Raji (cell line): Measurements from ENCODE around the gene PKHD1.

Experiments
- POLR2A ChIP-seq: IDR thresholded peaks from 2 replicates; pipeline ENCODE4 v1.6.1; 2011; ENCODE audit warnings: low read depth, low read length, control low read depth; ENCODE audit not compliant: insufficient read depth

Gene PKHD1

DNA sequence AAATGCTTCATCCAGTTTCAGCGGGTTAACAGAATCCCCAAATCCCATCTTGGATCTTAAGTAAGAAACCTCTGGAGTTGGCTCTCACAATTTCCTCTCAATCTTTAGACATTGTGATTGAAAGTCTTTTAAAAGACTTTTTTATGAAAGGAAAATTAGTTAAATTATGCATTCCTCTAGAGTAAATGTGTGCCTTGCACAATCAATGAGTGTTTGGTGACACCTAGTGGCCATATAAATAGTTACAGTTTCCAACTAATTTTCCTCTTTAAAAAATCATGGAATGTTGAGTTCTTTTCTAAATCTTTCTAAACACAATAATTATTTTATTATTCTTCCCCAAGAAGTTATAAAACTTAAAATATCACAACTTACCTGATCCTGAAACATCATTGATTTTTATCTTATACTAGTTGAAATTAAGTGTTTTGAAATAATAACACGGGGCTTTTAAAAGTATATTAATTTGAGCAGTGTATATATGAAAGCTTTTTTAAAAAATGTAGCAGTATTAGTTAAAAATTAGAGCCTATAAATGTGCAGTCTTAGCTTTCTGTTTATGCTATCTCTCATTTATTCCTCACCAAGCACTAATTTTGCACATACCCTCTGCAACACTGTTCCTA, 66.4 kb downstream of the PKHD1 start:
- TF ChIP-seq POLR2A: no peak

DNA sequence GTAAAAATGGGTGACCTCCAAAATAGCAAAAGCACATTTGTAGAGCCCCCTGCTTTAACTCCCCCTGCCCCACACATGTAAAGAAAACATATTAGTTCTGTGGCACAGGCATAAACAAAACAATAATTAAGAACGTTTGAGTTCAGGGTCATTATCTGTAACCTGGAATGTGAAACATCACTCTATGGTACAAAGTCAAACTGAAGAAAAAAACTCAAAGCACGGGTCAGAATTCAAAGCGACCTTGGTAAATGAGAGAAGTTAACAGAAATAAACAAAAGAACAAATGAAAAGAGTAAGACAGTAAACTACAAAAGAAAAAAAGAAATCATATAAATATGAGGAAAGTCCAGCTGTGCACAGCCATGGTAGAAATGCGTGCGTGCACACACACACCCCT, 67.5 kb downstream of the PKHD1 start:
- no peak for TF ChIP-seq POLR2A

DNA sequence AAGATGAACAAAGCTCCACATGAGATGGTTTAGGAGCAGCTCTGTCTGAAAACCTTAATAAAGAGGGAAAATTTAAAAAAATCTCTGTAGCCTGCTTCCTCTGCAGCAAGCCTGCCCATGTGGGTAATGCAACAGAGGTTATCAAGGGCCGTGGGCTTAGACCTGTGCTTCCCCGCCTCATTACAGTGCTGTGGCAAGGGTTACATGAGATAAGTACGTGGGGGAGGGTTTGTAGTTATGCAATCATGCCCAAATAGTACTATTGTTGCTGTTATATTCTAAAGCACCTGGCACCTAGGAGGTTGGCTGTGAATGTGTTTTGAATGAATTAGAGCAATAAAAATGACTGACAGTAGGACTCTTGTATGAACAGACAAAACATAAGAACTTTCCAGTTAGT, 68.3 kb downstream of the PKHD1 start:
- no peak for TF ChIP-seq POLR2A

DNA sequence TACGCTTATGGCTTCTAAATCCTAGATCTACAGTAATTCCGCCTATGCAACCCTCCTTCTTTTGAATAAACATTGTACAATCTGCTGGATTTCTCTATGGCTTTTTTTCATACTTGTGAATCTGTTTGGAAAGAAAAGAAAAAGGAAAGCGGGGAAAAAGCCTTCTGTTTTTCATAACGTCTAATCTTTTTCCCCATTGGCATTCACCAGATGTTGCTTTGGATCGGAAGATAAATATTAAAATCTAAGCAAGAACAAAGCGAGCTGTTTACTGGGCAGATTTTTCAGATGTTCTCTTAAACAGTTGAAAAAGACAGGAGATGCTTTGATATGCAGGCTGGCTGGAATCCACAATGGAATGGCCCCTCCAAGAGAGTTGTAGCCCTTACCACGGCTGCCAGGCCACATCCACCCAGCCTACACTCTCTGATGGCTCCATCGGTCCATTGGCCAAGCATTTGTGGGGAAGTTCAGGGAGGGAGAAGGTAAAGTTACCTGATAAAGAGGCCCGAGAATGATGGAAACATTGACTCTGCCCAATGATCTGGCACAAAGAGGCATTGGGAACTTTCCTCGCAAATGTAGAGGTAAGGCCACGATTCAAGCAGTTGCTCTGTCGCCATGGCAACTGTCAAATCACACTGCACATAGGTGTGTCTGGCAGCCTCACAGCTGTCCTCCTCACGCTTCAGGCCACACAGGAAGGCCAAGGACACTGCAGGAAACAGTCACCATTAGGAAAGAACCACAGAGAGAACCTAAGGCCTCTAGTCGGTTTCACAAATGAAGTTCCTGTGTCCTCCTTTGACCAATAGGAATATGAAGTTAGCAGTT, 70.3 kb downstream of the PKHD1 start:
- no peak for TF ChIP-seq POLR2A

DNA sequence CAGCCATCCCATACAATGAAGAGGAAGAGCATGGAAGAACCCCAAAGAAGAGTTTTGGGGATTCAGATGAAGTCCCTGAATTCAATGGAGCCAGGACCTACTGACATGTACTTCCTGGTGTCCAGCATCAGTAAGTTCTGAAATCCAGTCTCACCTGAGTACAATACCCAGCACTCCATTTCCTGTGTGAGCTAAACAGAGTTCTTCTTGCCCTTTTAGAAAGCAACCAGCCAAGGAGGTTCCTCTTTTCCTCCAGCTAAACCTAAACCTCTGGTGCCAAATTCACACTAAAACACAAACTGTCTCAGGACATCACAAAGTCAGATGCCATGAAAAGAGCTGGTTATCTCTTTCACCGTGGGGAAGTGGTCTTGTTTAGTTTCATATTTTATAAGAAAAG, 71.5 kb downstream of the PKHD1 start:
- no peak for TF ChIP-seq POLR2A

DNA sequence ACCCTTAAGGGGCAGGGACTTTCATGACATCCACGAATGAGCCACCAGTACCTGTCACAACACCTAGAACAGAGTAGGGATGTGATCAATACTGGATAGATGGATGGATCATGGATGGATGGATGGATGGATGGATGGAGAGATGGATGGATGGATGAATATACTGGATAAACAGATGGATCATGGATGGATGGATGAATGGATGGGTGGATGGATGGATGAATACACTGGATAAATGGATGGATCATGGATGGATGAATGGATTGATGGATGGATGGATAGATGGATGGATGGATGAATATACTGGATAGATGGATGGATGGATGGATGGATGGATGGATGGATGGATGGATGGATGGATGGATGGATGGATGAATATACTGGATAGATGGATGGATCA, 73.0 kb downstream of the PKHD1 start:
- TF ChIP-seq POLR2A: no peak

DNA sequence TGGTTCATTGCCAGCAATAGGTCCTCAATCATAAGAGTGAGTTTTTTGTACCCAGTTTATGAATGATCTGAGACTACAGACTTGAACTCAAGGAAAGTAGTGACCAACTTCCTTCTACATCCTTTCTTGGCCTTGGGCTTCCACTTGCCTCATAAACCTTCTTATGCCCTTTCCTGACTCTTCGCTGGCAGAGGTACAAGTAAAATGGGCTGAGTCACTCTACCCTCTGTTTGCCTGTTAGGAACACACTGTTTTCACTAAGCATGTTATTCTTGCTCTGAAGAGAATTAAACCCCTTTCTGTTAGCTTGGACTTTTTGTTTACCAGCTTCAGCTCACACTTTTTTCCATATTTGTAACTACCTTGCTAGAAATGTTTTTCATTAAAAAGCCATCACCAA, 74.4 kb downstream of the PKHD1 start:
- TF ChIP-seq POLR2A: no peak

DNA sequence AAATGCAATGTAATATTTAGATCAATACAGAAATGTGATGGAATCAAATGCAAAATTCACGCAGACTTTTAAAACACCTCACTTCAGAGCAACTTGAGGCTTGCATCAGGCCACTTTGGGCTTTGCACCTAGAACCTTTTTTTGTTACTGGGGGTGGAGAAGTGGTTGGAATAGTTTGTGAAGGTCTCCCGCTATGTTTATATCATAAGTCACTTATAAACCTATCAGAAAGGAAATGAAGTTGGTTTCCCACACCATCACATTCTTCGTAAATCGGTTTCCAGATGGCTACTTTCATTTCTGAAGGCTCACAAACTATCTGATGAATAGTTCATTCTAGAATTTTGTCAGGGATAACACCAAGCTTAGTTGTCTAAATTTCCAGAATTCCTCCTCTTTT, 74.8 kb downstream of the PKHD1 start:
- TF ChIP-seq POLR2A: no peak

DNA sequence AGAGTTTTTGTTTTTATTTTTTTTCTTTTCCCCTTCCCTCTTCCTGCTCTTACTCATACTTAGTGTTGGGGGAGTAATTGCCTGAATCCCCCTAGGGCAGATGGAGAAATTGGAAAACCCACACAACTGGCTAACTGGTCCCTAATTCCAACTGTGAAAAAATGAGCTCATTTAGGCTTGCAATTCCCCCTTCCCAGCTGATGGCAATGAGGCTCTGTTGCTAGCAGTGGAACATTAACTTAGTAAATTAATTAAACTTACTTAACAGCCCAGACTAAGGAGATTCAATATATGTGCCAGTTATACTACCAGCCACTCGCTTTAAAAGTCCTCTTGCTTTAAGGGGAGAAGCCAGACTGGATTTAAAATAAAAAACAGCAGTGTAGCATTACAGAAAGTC, 76.6 kb downstream of the PKHD1 start:
- no peak for TF ChIP-seq POLR2A

DNA sequence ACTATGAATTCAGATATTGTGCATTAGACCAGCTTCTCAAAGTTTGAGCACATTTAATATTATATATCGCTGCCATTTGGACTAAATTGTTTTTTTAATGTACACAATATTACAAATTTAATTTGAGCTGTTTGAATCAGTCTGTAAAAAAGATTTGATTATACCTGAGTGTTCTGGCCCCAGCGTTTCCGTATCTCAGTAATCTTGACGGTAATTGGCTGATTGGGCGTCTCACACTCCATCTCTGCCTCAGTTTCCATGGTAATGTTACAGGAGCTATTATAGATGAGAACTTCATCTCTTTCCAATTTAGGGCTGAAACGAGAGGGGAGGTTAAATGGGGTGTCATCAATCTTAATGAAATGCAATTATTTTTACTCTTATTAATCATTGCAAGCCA, 77.3 kb downstream of the PKHD1 start:
- no peak for TF ChIP-seq POLR2A

DNA sequence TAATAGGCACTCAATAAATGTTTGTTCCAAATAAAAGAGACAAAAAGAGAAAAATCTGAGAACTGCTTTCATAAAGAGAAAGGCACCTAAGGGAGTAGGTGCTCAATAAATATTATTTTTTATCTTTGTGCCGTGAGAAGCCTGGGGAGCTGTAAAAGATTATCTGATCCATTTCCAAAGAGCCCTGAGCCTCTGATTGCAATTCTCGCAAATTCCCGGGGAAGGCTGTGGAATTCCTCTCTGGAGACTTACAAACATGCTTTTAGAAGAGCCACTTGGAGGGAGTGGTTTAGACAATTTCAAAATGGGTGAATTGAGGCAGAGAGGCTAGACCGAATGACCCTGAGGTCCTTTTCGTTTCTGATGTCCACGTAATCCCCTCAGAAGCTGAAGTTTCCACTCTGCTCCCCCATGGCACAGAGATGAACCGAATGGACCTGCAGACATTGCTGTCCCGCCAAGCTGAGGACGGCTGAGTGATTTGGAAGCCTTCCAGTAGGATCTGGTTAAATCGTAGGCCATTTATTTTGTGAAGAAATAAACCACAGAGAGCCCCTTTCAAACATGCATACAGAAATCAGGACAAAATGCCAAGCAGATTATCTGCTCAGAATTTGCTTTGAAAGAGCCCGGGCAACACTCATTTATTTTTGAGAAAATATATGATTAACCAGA, 77.8 kb downstream of the PKHD1 start:
- no peak for TF ChIP-seq POLR2A

DNA sequence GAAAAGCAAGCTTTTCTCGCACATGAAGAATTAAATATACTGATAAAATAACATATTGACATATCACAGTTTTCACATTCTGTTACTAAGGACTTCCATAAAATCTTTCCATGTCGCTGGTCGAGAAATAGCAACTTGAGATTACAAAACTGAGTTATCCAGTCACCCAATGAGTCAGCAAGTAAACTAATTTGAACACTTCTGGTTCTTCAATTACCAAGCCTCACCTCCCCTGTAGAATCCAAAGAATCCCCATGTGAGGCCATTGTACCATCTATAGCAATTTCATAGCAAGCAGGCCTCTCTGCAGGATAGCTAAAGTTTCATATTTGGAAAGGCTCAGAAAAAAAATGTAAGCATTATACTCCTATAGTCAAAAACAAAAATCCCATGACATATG, 87.3 kb downstream of the PKHD1 start:
- TF ChIP-seq POLR2A: no peak

DNA sequence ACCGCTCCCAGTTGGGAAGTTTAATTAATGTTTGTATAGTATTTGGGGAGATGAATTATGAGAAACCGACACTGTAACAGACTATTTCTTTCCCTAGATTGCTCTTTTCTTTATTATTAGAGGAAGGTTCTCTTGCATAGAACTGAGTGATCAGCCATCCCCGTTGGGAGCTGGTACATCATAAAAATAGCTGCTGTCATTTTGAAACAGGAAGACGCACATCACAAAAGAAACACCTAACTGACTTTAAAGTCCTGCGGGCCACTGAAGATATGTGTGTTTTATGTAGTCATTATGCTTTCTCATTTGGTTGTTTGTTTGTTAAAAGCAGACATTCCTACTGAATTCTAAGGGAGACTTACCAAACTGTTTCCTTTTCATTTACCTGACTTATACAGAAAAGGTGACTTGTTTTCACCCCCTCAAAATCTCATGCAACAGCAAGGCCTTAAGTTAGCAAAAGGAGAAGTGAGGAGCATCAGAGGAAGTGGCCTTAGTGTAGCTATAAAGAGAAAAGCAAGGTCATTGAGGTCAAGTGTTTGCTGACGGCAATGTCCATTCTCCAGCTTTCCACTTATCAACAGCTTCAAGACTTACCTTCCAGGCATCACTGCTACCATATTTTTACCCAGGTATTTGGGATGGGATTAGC, 91.0 kb downstream of the PKHD1 start:
- TF ChIP-seq POLR2A: no peak

DNA sequence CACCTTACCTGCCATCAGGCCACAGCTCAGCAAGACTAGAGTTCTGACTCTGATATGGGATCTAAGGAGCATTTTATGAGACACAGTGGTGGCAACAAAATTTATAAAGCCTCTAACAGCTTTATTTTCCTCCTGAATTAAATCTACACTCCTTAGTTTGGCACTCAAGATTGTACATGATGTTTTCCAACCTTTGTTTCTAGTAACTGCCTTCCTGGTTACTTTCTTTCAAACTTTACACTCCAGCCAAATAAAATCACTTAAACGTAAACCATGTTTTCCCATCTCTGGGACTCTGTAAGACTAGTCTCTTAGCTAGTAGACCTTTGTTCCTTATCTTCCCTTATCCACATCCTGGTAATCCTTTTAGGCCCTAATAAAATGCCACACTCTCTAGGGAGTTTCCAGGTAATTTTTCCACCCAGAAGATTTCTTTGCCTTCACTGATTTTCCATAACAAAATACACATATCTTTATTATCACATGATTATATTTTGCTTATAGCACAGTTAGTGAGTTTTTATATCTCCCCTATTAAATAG, 92.1 kb downstream of the PKHD1 start:
- no peak for TF ChIP-seq POLR2A

DNA sequence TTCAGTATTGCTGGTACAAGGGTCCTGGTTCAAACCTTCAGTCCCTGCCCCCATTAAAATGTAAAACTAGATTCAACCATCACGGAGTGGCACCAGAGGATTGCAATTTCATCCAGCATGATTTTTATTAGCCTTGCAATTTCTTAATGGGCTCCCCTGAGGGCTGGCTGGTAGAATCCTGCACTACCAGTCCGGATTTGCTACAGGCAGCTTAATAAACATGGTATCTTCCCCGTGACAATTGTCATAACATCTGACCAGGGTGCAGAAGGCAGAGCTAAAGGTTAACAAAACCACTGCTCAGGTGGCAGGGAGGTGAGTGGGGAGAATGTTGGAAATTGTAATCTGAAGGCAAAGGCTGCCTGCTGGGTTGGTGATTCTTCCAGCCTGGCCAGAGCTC, 94.5 kb downstream of the PKHD1 start:
- no peak for TF ChIP-seq POLR2A

DNA sequence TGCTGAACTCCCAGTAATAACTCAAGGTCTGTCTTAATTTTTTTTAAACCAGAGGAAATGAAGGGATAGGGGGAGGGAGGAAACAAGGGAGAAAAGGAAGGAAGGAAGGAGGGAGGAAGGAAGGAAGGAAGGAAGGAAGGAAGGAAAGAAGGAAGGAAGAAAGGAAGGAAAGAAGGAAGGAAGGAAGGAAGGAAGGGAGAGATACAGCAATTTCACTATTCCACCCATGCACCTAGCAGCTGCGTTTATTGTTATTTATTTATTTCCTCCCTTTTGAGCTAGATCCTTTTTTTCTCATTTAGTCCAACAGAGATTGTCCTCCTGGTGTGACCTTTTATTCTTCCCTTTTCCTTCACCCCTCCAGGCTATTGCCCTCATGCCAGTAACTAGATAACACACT, 97.6 kb downstream of the PKHD1 start:
- no peak for TF ChIP-seq POLR2A

DNA sequence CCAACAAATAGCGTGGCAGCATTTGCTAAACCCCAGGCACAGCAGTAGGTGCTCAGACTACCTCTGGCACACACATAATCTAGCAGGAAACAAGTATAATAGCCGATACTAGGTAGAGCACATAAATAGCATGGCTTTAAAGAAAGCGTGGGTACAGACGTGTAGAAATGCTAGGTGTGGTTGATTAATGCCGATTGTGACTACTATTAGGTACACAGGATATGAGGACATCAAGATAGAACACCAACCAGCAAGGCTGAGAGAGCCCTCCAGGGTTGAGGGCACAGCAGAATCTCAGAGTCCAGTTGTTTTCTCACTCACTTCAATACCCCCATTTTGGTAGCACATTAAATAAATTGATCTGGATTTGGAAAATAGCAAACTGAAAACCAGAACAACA, 100.5 kb downstream of the PKHD1 start:
- TF ChIP-seq POLR2A: no peak
